Stimulated activated memory B cell treated with anti-CD40 and anti-IgM and Interleukin-4, amounts not matched to agents 10 μg/mL and 1 μg/mL and 100 μg/mL, for 72 hours (primary cell): ENCODE data around the gene C19orf85.
A peak's percentile ranks its signal among the peaks of the same experiment; 100 is the strongest.
"Not testable (repeated sequence)": the region's sequence is repeated elsewhere in the genome, so short reads cannot be mapped to it uniquely, and the experiment has no call there.

Experiments used
- ATAC-seq: fragments of 150-1000 bp; cut with Tn5 transposase; 2 replicates; pipeline ENCODE4 v1.10.0; 2021
- H3K27ac Mint-ChIP-seq: one replicate; pipeline ENCODE4 v1.8.0; 2022; ENCODE audit warnings: mild to moderate bottlenecking, mixed read lengths
- H3K27me3 Mint-ChIP-seq: one replicate; pipeline ENCODE4 v1.8.0; 2022; ENCODE audit warnings: mixed read lengths
- H3K36me3 Mint-ChIP-seq: one replicate; pipeline ENCODE4 v1.8.0; 2022; ENCODE audit warnings: mixed read lengths
- H3K4me1 Mint-ChIP-seq: one replicate; pipeline ENCODE4 v1.8.0; 2022; ENCODE audit warnings: mixed read lengths
- H3K4me3 Mint-ChIP-seq: one replicate; pipeline ENCODE4 v1.8.0; 2022; ENCODE audit warnings: mild to moderate bottlenecking, moderate library complexity, mixed read lengths
- H3K9me3 Mint-ChIP-seq: one replicate; pipeline ENCODE4 v1.8.0; 2022; ENCODE audit warnings: mixed read lengths

Gene C19orf85

DNA sequence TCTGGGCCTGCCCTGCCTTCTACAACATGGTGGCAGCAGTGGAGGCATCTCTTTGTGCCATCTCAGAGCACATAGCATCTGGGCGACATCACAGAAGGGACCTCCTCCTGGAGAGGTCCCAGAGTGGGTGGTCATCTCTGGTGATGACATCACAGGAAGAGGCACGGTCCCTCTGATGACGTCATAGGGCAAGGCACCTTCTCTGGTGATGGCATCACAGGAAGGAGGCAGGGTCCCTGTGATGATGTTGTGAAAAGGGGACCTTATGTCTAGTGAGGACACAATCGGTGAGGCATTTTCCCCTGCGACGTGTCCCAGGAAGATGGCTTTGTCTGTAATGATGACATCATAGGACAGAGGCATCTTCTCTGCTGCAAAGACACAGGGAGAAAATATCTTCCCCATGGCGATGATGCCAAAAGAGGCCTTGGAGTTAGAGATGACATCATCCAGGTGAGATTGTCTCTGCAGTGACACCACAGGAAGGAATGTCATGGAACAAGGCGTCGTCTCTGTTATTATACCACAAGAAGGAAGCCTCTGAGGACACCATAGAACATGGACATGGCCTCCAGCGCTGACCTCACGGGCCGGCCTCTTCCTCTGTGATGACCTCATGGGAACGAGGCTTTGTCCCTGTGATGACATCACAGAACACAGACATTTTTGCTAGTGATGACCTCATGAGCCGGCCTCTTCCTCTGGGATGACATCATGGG lies 32.2 kb downstream of the C19orf85 start:
- Mint-ChIP-seq H3K4me1 (no peaks in the 10 kb centered on the region), H3K36me3 (no peaks in the 10 kb centered on the region), H3K27ac (no peak overlapping the region), H3K4me3 (no peak overlapping the region), H3K9me3 (peaks cover 5% of the 10 kb centered on the region), H3K27me3 (peaks cover 66% of the 10 kb centered on the region)
- ATAC-seq, result no peak

DNA sequence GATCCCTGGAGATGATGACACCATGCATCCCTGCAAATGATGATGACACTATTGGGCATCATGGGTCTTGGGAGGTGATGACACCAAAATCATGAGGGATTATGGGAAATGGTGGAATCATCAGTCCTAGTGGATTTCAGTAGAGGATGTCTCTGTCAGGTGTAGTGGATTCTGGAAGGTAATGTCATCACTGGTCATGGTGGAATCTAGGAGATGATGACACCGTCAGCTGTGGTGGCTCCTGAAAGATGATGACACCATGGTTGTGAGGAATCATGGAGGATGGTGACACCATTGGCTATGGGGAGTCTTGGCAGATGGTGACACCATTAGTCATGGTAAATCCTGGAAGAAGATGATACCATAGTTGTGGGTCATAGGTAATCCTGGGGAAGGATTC lies 33.4 kb downstream of the C19orf85 start:
- no peaks in the 10 kb centered on the region for H3K36me3 Mint-ChIP-seq
- no peaks in the 10 kb centered on the region for H3K4me1 Mint-ChIP-seq
- no peak overlapping the region for H3K27ac Mint-ChIP-seq
- H3K9me3 Mint-ChIP-seq, result peaks cover 5% of the 10 kb centered on the region
- H3K4me3 Mint-ChIP-seq, result no peak overlapping the region
- ATAC-seq, result no peak
- H3K27me3 Mint-ChIP-seq, result peaks cover 54% of the 10 kb centered on the region

DNA sequence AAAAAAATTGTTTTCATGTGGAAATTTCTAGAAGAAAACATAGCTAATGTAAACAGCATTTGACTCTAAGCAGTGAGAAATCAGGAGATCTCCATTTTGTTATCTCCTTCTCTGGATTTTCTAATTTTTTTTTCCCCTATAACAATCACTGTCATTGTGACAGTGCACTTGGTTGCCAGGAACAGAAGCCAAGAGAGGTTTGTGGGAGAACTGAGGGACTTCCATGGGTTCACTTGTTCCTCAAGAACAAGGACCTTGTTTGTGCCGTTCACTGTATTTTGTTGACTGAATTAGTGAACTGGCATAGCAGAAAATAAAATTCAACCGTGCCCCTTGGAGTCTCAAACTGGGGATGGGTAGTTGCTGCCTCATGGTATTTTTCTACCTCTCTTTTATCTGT lies 38.5 kb downstream of the C19orf85 start:
- Mint-ChIP-seq H3K4me1 (no peaks in the 10 kb centered on the region), H3K9me3 (peaks cover 5% of the 10 kb centered on the region), H3K27me3 (peaks cover 50% of the 10 kb centered on the region), H3K36me3 (no peaks in the 10 kb centered on the region), H3K27ac (no peak overlapping the region), H3K4me3 (no peak overlapping the region)
- no peak for ATAC-seq

DNA sequence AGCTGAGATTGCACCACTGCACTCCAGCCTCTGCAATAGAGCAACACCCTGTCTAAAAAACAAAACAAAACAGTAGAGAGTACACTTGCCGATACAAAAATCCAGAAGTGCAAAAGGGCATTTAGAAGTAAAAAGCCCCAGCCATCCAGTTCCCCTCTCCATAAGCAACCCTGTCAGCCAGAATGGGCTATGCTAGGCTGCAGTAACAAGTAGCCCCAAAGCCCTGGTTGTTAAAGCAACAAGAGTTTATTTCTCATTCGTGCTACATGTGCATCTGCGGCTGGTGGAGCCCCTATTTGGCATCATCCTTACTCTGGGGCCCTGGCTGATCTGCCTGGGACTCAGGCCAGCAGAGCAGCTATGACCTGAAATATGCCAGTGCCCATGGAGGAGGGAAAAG lies 40.0 kb downstream of the C19orf85 start:
- Mint-ChIP-seq H3K9me3 (no peaks in the 10 kb centered on the region), H3K36me3 (no peaks in the 10 kb centered on the region), H3K4me3 (no peak overlapping the region), H3K27ac (no peak overlapping the region), H3K4me1 (no peaks in the 10 kb centered on the region), H3K27me3 (peaks cover 41% of the 10 kb centered on the region)
- ATAC-seq, result no peak

DNA sequence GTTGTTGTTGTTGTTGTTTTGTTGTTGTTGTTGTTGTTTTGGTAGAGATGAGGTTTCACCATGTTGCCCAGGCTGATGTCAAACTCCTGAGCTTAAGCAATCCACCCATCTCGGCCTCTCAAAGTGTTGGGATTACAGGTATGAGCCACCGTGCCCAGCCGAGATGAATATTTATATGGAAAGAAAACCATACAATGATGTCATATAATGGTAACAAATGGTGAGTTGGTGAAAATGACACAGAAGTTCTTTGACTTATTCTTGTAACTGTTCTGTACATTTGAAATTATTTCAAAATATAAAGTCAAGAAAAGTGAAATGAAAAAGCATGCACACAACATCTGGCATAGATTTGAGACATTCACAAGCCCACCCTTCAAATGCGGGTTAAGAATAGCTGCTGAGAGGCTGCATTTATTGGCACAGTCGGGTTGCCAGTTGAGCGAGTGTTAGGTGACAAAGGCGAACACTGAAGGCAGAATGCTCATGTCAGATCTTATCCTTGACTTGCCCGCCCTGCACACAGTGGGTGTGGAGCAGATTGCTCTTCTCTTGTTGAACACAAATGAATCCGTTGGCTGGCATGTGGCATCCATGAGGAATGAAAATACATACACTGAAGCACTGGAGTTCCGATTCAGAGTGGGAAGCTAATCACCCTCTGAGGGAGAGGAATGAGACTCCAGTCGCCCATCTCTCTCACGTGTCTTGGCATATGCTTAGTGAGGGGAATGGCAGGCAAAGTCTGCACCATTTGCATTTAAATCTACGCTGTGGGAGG lies 41.1 kb downstream of the C19orf85 start:
- H3K27ac Mint-ChIP-seq, result no peak overlapping the region
- H3K36me3 Mint-ChIP-seq, result no peaks in the 10 kb centered on the region
- H3K4me1 Mint-ChIP-seq, result no peaks in the 10 kb centered on the region
- H3K9me3 Mint-ChIP-seq, result no peaks in the 10 kb centered on the region
- H3K4me3 Mint-ChIP-seq, result no peak overlapping the region
- ATAC-seq, result no peak
- peaks cover 37% of the 10 kb centered on the region for H3K27me3 Mint-ChIP-seq

DNA sequence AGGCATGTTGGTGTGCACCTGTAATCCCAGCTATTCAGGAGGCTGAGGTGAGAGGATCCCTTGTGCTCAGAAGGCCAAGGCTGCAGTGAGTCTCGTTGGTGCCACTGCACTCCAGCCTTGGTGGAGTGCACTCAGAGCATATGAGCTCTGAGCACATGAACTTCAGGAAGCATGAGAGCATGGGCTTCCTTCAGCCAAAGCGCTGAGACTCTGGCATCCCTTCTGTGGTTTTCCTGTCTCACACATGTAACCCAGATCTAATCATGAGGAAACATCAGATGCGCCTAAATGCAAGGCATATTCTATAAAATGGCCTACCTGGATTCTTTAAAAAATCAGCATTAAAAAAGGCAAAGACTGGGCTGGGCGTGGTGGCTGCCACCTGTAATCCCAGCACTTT lies 43.3 kb downstream of the C19orf85 start:
- not testable (repeated sequence) for H3K36me3 Mint-ChIP-seq, H3K4me3 Mint-ChIP-seq, H3K27ac Mint-ChIP-seq, H3K9me3 Mint-ChIP-seq, H3K4me1 Mint-ChIP-seq, ATAC-seq
- peaks cover 42% of the 10 kb centered on the region for H3K27me3 Mint-ChIP-seq

DNA sequence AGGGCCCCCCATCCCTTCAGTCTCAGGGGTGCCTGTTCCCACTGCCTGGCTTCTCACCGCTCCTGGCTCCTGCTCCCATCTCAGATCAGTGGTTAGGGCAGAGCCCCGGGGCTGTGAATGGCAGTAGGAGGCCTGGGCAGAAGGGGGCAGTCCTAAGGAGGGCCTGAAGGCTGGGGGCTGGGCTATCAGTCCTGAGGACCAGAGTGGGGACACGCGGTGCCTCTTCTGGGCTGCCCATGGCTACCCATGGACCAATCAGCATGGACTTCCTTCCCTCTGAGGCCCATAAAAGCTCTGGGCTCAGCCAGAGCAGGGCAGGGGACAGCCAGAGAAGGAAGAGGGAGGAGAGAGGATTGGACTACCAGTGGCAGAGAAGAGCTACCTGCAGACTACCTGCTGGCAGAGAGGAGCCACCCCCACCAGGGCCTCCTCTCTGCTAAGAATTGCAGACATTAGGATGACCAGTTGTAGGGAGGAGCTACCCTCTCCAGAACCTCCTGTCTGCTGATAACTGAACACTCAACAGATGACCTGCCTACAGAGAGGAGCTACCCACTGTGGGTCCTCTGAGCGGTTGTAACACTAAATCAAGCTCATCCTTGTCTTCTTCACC lies 44.8 kb downstream of the C19orf85 start:
- Mint-ChIP-seq H3K4me1 (no peaks in the 10 kb centered on the region), H3K9me3 (no peaks in the 10 kb centered on the region), H3K36me3 (no peaks in the 10 kb centered on the region), H3K27ac (no peak overlapping the region), H3K4me3 (no peak overlapping the region), H3K27me3 (peaks cover 34% of the 10 kb centered on the region)
- ATAC-seq, result no peak

DNA sequence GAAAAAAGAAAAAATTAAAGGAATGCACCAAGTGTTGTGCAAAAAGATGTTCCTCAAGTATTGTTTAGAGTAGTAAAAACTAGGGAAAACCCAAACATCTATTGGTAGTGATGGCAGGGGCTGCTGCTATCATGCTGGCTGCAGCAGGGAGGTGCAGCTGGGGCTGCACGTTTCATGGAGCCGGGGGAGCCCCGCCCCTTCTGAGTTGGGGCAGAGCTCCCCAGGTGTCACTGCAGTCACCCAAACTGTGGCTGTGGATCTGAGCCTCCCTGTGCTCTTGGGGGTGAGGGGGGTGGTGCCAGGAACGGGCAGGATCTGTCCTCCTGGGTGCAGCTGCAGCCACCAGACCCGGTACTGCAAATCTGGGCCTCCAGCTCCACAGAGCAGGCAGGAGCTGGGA lies 45.4 kb downstream of the C19orf85 start:
- no peak for ATAC-seq

DNA sequence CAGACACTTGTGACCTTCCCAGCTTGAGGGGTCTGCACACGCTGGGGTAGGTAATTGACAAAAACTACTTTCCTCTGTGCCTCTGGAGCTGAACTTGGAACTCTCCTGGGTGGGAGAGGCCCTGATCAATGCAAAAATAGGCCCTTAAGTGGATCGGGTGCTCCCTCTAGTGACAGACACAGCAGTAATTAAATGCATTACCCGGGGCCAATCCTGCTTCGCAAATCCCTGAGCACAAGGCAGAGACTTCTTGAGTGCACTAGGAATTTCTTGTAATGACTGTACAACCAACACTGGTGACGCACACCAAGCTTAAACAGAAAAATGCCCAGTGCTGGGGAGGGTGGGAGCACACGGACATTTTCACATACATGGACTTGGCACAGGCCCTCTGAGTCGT lies 46.4 kb downstream of the C19orf85 start:
- peak; percentile 43 for ATAC-seq
- Mint-ChIP-seq H3K27me3 (peaks cover 29% of the 10 kb centered on the region), H3K36me3 (no peaks in the 10 kb centered on the region), H3K4me1 (no peaks in the 10 kb centered on the region), H3K27ac (no peak overlapping the region), H3K9me3 (no peaks in the 10 kb centered on the region), H3K4me3 (no peak overlapping the region)

More for the DNA sequence above, 45.4 kb downstream of the C19orf85 start:
- H3K9me3 Mint-ChIP-seq, result no peaks in the 10 kb centered on the region
- no peaks in the 10 kb centered on the region for H3K4me1 Mint-ChIP-seq
- H3K27me3 Mint-ChIP-seq, result peaks cover 29% of the 10 kb centered on the region
- H3K36me3 Mint-ChIP-seq, result no peaks in the 10 kb centered on the region
- no peak overlapping the region for H3K27ac Mint-ChIP-seq
- no peak overlapping the region for H3K4me3 Mint-ChIP-seq
